H1 (cell line): Measurements from ENCODE around the gene BTG3. TPM values are rescaled to one million over a fixed set of nuclear protein-coding genes. Genes with fewer than 3 reads are reported as not detected.

Source experiments
- CHD1 ChIP-seq: IDR thresholded peaks from 2 replicates; pipeline ENCODE4 v1.6.1; 2012; ENCODE audit warnings: low read depth, low read length, improper control_type of control experiment
- CHD7 ChIP-seq: fragments of 300-600 bp; sonication (generic); IDR thresholded peaks from 2 replicates; pipeline ENCODE4 v1.7.1; 2012; ENCODE audit warnings: low read length, moderate library complexity, mild to moderate bottlenecking, inconsistent platforms; ENCODE audit not compliant: insufficient replicate concordance
- CTCF ChIP-seq, 3 experiments: IDR thresholded peaks; 1 replicate in 2 of 3; 2 replicates in 1 of 3; pipeline versions ENCODE4 v1.5.1 to v1.6.1; 2011; ENCODE audit warnings: low read length in 3 of 3, mild to moderate bottlenecking in 3 of 3, inconsistent platforms in 2 of 3, low read depth in 1 of 3, moderate library complexity in 1 of 3; ENCODE audit not compliant: insufficient read depth in 1 of 3; ENCODE audit errors: control extremely low read depth in 1 of 3
- EP300 ChIP-seq, 2 experiments: IDR thresholded peaks; 1 replicate in 1 of 2; 2 replicates in 1 of 2; pipeline ENCODE4 v1.6.1; 2011 to 2012; ENCODE audit warnings: low read depth in 2 of 2, low read length in 2 of 2, mild to moderate bottlenecking in 2 of 2, borderline replicate concordance in 1 of 2, inconsistent platforms in 1 of 2, moderate library complexity in 1 of 2
- EZH2 ChIP-seq: fragments of 200-600 bp; sonication (generic); IDR thresholded peaks from 2 replicates; pipeline ENCODE4 v1.7.1; 2012; ENCODE audit warnings: low read depth, mild to moderate bottlenecking, moderate library complexity, low read length, inconsistent platforms; ENCODE audit not compliant: severe bottlenecking
- polyA plus RNA-seq, 7 experiments: library from polyadenylated mRNA; depleted of rRNA in 3 of 7; stranded (reverse) in 5 of 7; unstranded in 2 of 7; fragments of >200 nt in 5 of 7; fragments of 200-250 nt in 2 of 7; gene quantifications; 1 replicate in 5 of 7; 2 replicates in 1 of 7; 4 replicates in 1 of 7; pipeline versions ENCODE4 v1.2.1 to v1.2.3, GENCODE V29; 2011 to 2013; ENCODE audit warnings: missing spikeins in 2 of 7, mixed read lengths in 2 of 7
- total RNA-seq: library from RNA; stranded (reverse); fragmentation: NEBNext Ultra II Directional; extraction: Animal tissue kit (Norgen Biotek cat#: 25700); gene quantifications from 2 replicates; pipeline ENCODE4 v1.2.1, GENCODE V29; 2021

BTG3 gene
- total and polyA plus RNA-seq, 2 of the 8 experiments (the other 6 are each of a cell fraction or from before 2014, with no cell fraction given): 13.6 to 25.9 TPM

- TF ChIP-seq CHD7 (no peak), CTCF (IDR thresholded peaks at IDR 0.05; ENCODE audit: control extremely low read depth in 1 of 3, insufficient read depth in 1 of 3, low read depth in 1 of 3, low read length in 3 of 3) (no peak), CHD1 (no peak), EP300 (IDR thresholded peaks at IDR 0.05; ENCODE audit: borderline replicate concordance in 1 of 2, low read depth in 2 of 2, low read length in 2 of 2) (no peak), EZH2 (no peak)
- TF ChIP-seq, all 59 proteins: peak for 0
Measured at GRCh38 chr21:17576080-17576835, 36.4 kb downstream of the BTG3 start (continued).
